Posterior vena cava (tissue), 2 donors: ENCODE measurements around the gene ELF1. TPM values are rescaled to one million over a fixed set of nuclear protein-coding genes. Genes with fewer than 3 reads are reported as not detected.
A peak's percentile ranks its signal among the peaks of the same experiment; 100 is the strongest.
"Not testable (repeated sequence)": the region's sequence is repeated elsewhere in the genome, so short reads cannot be mapped to it uniquely, and the experiment has no call there.

ENCODE experiments used
- DNase-seq: peaks from one replicate; pipeline ENCODE4 v3.0.0-alpha.2; 2020; ENCODE audit warnings: low spot score
- intact Hi-C, 2 donors: fragments of 100-400 bp; cut with DNase I; formaldehyde crosslinking; loops; one replicate each; pipeline versions ENCODE4 v1.14.1 to v1.14.2; 2022 to 2023
- total RNA-seq, 2 donors: library from RNA; stranded (reverse); fragmentation: NEBNext Ultra II Directional; extraction: Animal tissue kit (Norgen Biotek cat#: 25700); gene quantifications; one replicate each; pipeline ENCODE4 v1.2.1, GENCODE V29; 2021
- donor health status: DM: yes; HTN: yes; CAD: no.
- donor health status: DM: yes; HTN: yes; CAD: no.

The ELF1 gene
- total RNA-seq, 2 donors from 2014 or later: 56.2 to 56.3 TPM

GRCh38 chr13:40968416-40969000 is 50.6 kb downstream of the ELF1 start:
- intact Hi-C loops: no loop called here

GRCh38 chr13:40966298-40966697 is 52.8 kb downstream of the ELF1 start:
- intact Hi-C loops: no loop called here
- DNase-seq: no peak

More at GRCh38 chr13:40968416-40969000, 50.6 kb downstream of the ELF1 start:
- DNase-seq: no peak

- DNase-seq: no peak
- intact Hi-C loops: no loop called here
Observed at GRCh38 chr13:40963927-40964326, 55.2 kb downstream of the ELF1 start.

- intact Hi-C loops: no loop called here
- DNase-seq: no peak
Observed at GRCh38 chr13:40961826-40962225, 57.3 kb downstream of the ELF1 start.

GRCh38 chr13:40961214-40961613 is 57.9 kb downstream of the ELF1 start:
- DNase-seq: no peak
- intact Hi-C loops: no loop called here

GRCh38 chr13:40960716-40961115 is 58.4 kb downstream of the ELF1 start:
- no peak for DNase-seq
- intact Hi-C loops: no loop called here

GRCh38 chr13:40958655-40959054 is 60.5 kb downstream of the ELF1 start:
- no peak for DNase-seq
- intact Hi-C loops: no loop called here

- no peak for DNase-seq
- intact Hi-C loops: no loop called here
Observed at GRCh38 chr13:40946485-40946884, 72.6 kb downstream of the ELF1 start.

GRCh38 chr13:40943073-40943472 is 76.0 kb downstream of the ELF1 start:
- intact Hi-C loops: no loop called here
- DNase-seq: no peak

GRCh38 chr13:40941581-40941980 is 77.5 kb downstream of the ELF1 start:
- intact Hi-C loops: no loop called here
- no peak for DNase-seq

- no peak for DNase-seq
- intact Hi-C loops: no loop called here
Observed at GRCh38 chr13:40940841-40941240, 78.3 kb downstream of the ELF1 start.

GRCh38 chr13:40933508-40934204 is 85.5 kb downstream of the ELF1 start:
- intact Hi-C loops: no loop called here
- DNase-seq: no peak

GRCh38 chr13:40932252-40932651 is 86.9 kb downstream of the ELF1 start:
- intact Hi-C loops: no loop called here
- DNase-seq: no peak

GRCh38 chr13:40931719-40932118 is 87.4 kb downstream of the ELF1 start:
- DNase-seq: no peak
- intact Hi-C loops: no loop called here

- intact Hi-C loops, DNase-seq: not testable (repeated sequence)
Observed at GRCh38 chr13:40929883-40930282, 89.2 kb downstream of the ELF1 start.

- DNase-seq: no peak
- intact Hi-C loops: no loop called here
Observed at GRCh38 chr13:40928980-40929379, 90.1 kb downstream of the ELF1 start.

- intact Hi-C loops: no loop called here
- DNase-seq: no peak
Observed at GRCh38 chr13:40927929-40928328, 91.2 kb downstream of the ELF1 start.

- intact Hi-C loops: no loop called here
Observed at GRCh38 chr13:40923867-40924266, 95.2 kb downstream of the ELF1 start.

GRCh38 chr13:40922437-40923040 is 96.6 kb downstream of the ELF1 start:
- peak; percentile 81 for DNase-seq

More at GRCh38 chr13:40923867-40924266, 95.2 kb downstream of the ELF1 start:
- no peak for DNase-seq

GRCh38 chr13:40920826-40921225 is 98.3 kb downstream of the ELF1 start:
- intact Hi-C loops: no loop called here
- DNase-seq: no peak

More at GRCh38 chr13:40922437-40923040, 96.6 kb downstream of the ELF1 start:
- intact Hi-C loops: no loop called here

GRCh38 chr13:40919901-40920300 is 99.2 kb downstream of the ELF1 start:
- DNase-seq, intact Hi-C loops: not testable (repeated sequence)
